Measurements from ENCODE around the gene ANKK1.

Gene ANKK1

GRCh38 chr11:113384551-113384950 is 3.0 kb upstream of the ANKK1 start:
- TF ChIP-seq CTCF (IDR thresholded peaks at IDR 0.05; ENCODE audit: poor library complexity, severe bottlenecking) = no peak
- ATAC-seq (ENCODE audit: low read depth) (peak; percentile 98), DNase-seq (ENCODE audit: low spot score) (peak; percentile 96)
- no peaks in the 10 kb centered on the region for H3K27me3 ChIP-seq (ENCODE audit: insufficient read depth, poor library complexity, severe bottlenecking)
- H3K4me1 ChIP-seq (ENCODE audit: insufficient read depth, poor library complexity, severe bottlenecking) = peaks cover 26% of the 10 kb centered on the region
- H3K9me3 ChIP-seq (ENCODE audit: severe bottlenecking) = no peaks in the 10 kb centered on the region
- H3K4me3 ChIP-seq (ENCODE audit: severe bottlenecking) = no peak overlapping the region
- H3K27ac ChIP-seq (ENCODE audit: poor library complexity, severe bottlenecking) = peak overlapping the region; percentile 91
- H3K36me3 ChIP-seq (ENCODE audit: low read depth) = no peaks in the 10 kb centered on the region

- no peak for DNase-seq (ENCODE audit: low spot score)
- no peak for ATAC-seq (ENCODE audit: low read depth)
- TF ChIP-seq CTCF (IDR thresholded peaks at IDR 0.05; ENCODE audit: poor library complexity, severe bottlenecking) = no peak
- H3K9me3 ChIP-seq (ENCODE audit: severe bottlenecking) = no peaks in the 10 kb centered on the region
- peak overlapping the region; percentile 91 for H3K27ac ChIP-seq (ENCODE audit: poor library complexity, severe bottlenecking)
- H3K27me3 ChIP-seq (ENCODE audit: insufficient read depth, poor library complexity, severe bottlenecking) = no peaks in the 10 kb centered on the region
- H3K36me3 ChIP-seq (ENCODE audit: low read depth) = no peaks in the 10 kb centered on the region
- peaks cover 26% of the 10 kb centered on the region for H3K4me1 ChIP-seq (ENCODE audit: insufficient read depth, poor library complexity, severe bottlenecking)
- no peak overlapping the region for H3K4me3 ChIP-seq (ENCODE audit: severe bottlenecking)
Observed at GRCh38 chr11:113385749-113386148, 1.8 kb upstream of the ANKK1 start.

- no peak for TF ChIP-seq CTCF (IDR thresholded peaks at IDR 0.05; ENCODE audit: poor library complexity, severe bottlenecking)
- DNase-seq (ENCODE audit: low spot score) = no peak
- Histone ChIP-seq H3K27me3 (ENCODE audit: insufficient read depth, poor library complexity, severe bottlenecking) (no peaks in the 10 kb centered on the region), H3K36me3 (ENCODE audit: low read depth) (no peaks in the 10 kb centered on the region), H3K27ac (ENCODE audit: poor library complexity, severe bottlenecking) (no peak overlapping the region), H3K4me3 (ENCODE audit: severe bottlenecking) (no peak overlapping the region), H3K9me3 (ENCODE audit: severe bottlenecking) (no peaks in the 10 kb centered on the region), H3K4me1 (ENCODE audit: insufficient read depth, poor library complexity, severe bottlenecking) (peaks cover 26% of the 10 kb centered on the region)
- no peak for ATAC-seq (ENCODE audit: low read depth)
Observed at GRCh38 chr11:113386866-113387265, 713 bp upstream of the ANKK1 start.

- ATAC-seq (ENCODE audit: low read depth) (no peak), DNase-seq (ENCODE audit: low spot score) (no peak)
- Histone ChIP-seq H3K27me3 (ENCODE audit: insufficient read depth, poor library complexity, severe bottlenecking) (no peaks in the 10 kb centered on the region), H3K4me3 (ENCODE audit: severe bottlenecking) (no peak overlapping the region), H3K27ac (ENCODE audit: poor library complexity, severe bottlenecking) (no peak overlapping the region), H3K4me1 (ENCODE audit: insufficient read depth, poor library complexity, severe bottlenecking) (peaks cover 15% of the 10 kb centered on the region), H3K9me3 (ENCODE audit: severe bottlenecking) (no peaks in the 10 kb centered on the region), H3K36me3 (ENCODE audit: low read depth) (no peaks in the 10 kb centered on the region)
- TF ChIP-seq CTCF (IDR thresholded peaks at IDR 0.05; ENCODE audit: poor library complexity, severe bottlenecking) = no peak
Observed at GRCh38 chr11:113389272-113389671, 1.7 kb downstream of the ANKK1 start.

GRCh38 chr11:113392236-113392921 is 4.8 kb downstream of the ANKK1 start:
- no peak for TF ChIP-seq CTCF (IDR thresholded peaks at IDR 0.05; ENCODE audit: poor library complexity, severe bottlenecking)
- Histone ChIP-seq H3K36me3 (ENCODE audit: low read depth) (no peaks in the 10 kb centered on the region), H3K4me1 (ENCODE audit: insufficient read depth, poor library complexity, severe bottlenecking) (no peaks in the 10 kb centered on the region), H3K27ac (ENCODE audit: poor library complexity, severe bottlenecking) (no peak overlapping the region), H3K9me3 (ENCODE audit: severe bottlenecking) (no peaks in the 10 kb centered on the region), H3K4me3 (ENCODE audit: severe bottlenecking) (no peak overlapping the region), H3K27me3 (ENCODE audit: insufficient read depth, poor library complexity, severe bottlenecking) (no peaks in the 10 kb centered on the region)
- ATAC-seq (ENCODE audit: low read depth) (no peak), DNase-seq (ENCODE audit: low spot score) (no peak)

Measured in RWPE2 (cell line).